Endothelial cell of umbilical vein (primary cell): ENCODE results near the gene GPD2. TPM values are rescaled to one million over a fixed set of nuclear protein-coding genes. Genes with fewer than 3 reads are reported as not detected.

ENCODE experiments used
- BruUV-seq: library from RNA; stranded (reverse); fragments of 400-500 nt; replicated peaks from 2 replicates; lab custom pipeline; 2021; lab: Mats Ljungman, UMichigan
- CTCF ChIA-PET: fragments of 300-600, 350-600 bp; sonication (Branson Sonifier 250); formaldehyde crosslinking; loops from one replicate; lab custom pipeline; 2021; ENCODE audit warnings: antibody characterized with exemption, inconsistent platforms; lab: Charles Lee
- POLR2A ChIA-PET: fragments of 300-600, 350-600 bp; sonication (Branson Sonifier 250); formaldehyde crosslinking; loops from one replicate; lab custom pipeline; 2021; ENCODE audit warnings: antibody characterized with exemption, inconsistent platforms; lab: Charles Lee
- DNase-seq: peaks from one replicate; pipeline ENCODE4 v3.0.0-alpha.2; 2011; ENCODE audit warnings: low read depth, low spot score
- FAIRE-seq: peaks from 2 replicates; lab custom pipeline; 2011; peaks lifted over from hg19 to GRCh38; lab: Jason Lieb, UNC
- H2AFZ ChIP-seq: 2 replicates; pipeline ENCODE4 v1.6.0; 2012; ENCODE audit warnings: low read depth, low read length, control low read depth, inconsistent platforms
- H3K27ac ChIP-seq: 2 replicates; pipeline ENCODE4 v1.5.1; 2011; ENCODE audit warnings: low read depth, mild to moderate bottlenecking, control low read depth, low read length, moderate library complexity; ENCODE audit not compliant: insufficient read depth
- H3K27me3 ChIP-seq, 2 experiments: 2 replicates each; pipeline versions ENCODE4 v1.6.0 to v1.6.1; 2011; ENCODE audit warnings: low read length in 2 of 2, mixed read lengths in 1 of 2; ENCODE audit not compliant: control insufficient read depth in 2 of 2, insufficient read depth in 2 of 2
- H3K36me3 ChIP-seq, 2 experiments: 2 replicates in 1 of 2; 3 replicates in 1 of 2; pipeline ENCODE4 v1.5.1; 2011; ENCODE audit warnings: low read length in 2 of 2, mild to moderate bottlenecking in 1 of 2, moderate library complexity in 1 of 2; ENCODE audit not compliant: control insufficient read depth in 2 of 2, insufficient read depth in 2 of 2; ENCODE audit errors: extremely low read depth in 1 of 2
- H3K4me1 ChIP-seq: 3 replicates; pipeline ENCODE4 v1.5.1; 2011; ENCODE audit warnings: mild to moderate bottlenecking, low read length; ENCODE audit not compliant: control insufficient read depth, insufficient read depth; ENCODE audit errors: extremely low read depth
- H3K4me2 ChIP-seq: 2 replicates; pipeline ENCODE4 v1.6.1; 2011; ENCODE audit warnings: low read length, control low read depth, mixed read lengths; ENCODE audit not compliant: insufficient read depth
- H3K4me3 ChIP-seq, 3 experiments: fragments of 200-600 bp in 1 of 3; sonication (generic), shearing (Covaris generic) in 1 of 3; replicated peaks in 1 of 3; 2 replicates each; pipeline ENCODE4 v1.5.1; 2011 to 2016; ENCODE audit warnings: control low read depth in 3 of 3, low read length in 3 of 3, mild to moderate bottlenecking in 2 of 3, inconsistent platforms in 1 of 3, low read depth in 1 of 3, moderate library complexity in 1 of 3; ENCODE audit not compliant: insufficient read depth in 1 of 3
- H3K79me2 ChIP-seq: 2 replicates; pipeline ENCODE4 v1.6.0; 2012; ENCODE audit warnings: low read length, inconsistent platforms; ENCODE audit not compliant: control insufficient read depth, insufficient read depth
- H3K9ac ChIP-seq: replicated peaks from 2 replicates; pipeline ENCODE3; 2011; ENCODE audit warnings: low read length, control low read depth; ENCODE audit not compliant: insufficient read depth; ENCODE audit errors: extremely low read depth
- H3K9me1 ChIP-seq: replicated peaks from 3 replicates; pipeline ENCODE4 v1.6.0; 2011; ENCODE audit warnings: mild to moderate bottlenecking, low read length; ENCODE audit not compliant: control insufficient read depth, insufficient read depth; ENCODE audit errors: extremely low read depth
- H3K9me3 ChIP-seq: replicated peaks from 2 replicates; pipeline ENCODE4 v1.5.1; 2012; ENCODE audit warnings: low read length, inconsistent platforms; ENCODE audit not compliant: control insufficient read depth, insufficient read depth
- H4K20me1 ChIP-seq: replicated peaks from 2 replicates; pipeline ENCODE3; 2011; ENCODE audit warnings: mild to moderate bottlenecking, low read length; ENCODE audit not compliant: control insufficient read depth, insufficient read depth; ENCODE audit errors: extremely low read depth
- CTCF ChIP-seq, 2 donors: IDR thresholded peaks; 1 replicate in 1 of 2; 2 replicates in 1 of 2; pipeline ENCODE4 v1.5.1; 2011; ENCODE audit warnings: low read length in 2 of 2, mild to moderate bottlenecking in 2 of 2, moderate library complexity in 2 of 2, control low read depth in 1 of 2, inconsistent platforms in 1 of 2, low read depth in 1 of 2; ENCODE audit not compliant: insufficient read depth in 1 of 2; ENCODE audit errors: extremely low read depth in 1 of 2
- EZH2 ChIP-seq: IDR thresholded peaks from 2 replicates; pipeline ENCODE4 v1.6.1; 2012; ENCODE audit warnings: borderline replicate concordance, low read depth, mild to moderate bottlenecking, moderate library complexity, low read length, inconsistent platforms; ENCODE audit not compliant: severe bottlenecking
- FOS ChIP-seq: IDR thresholded peaks from 2 replicates; pipeline ENCODE4 v1.6.1; 2011; ENCODE audit warnings: mild to moderate bottlenecking, low read length, moderate library complexity, borderline replicate concordance; ENCODE audit not compliant: insufficient read depth
- GATA2 ChIP-seq: IDR thresholded peaks from 2 replicates; pipeline ENCODE4 v1.7.0; 2011; ENCODE audit warnings: low read depth, mild to moderate bottlenecking, moderate library complexity, mixed read lengths, low read length; ENCODE audit not compliant: insufficient read length, insufficient read depth
- JUN ChIP-seq: IDR thresholded peaks from 2 replicates; pipeline ENCODE4 v1.6.1; 2011; ENCODE audit warnings: borderline replicate concordance, low read depth; ENCODE audit not compliant: insufficient read length, insufficient read depth
- MAX ChIP-seq: IDR thresholded peaks from 2 replicates; pipeline ENCODE4 v1.6.1; 2011; ENCODE audit not compliant: insufficient read depth, insufficient read length
- MYC ChIP-seq: IDR thresholded peaks from one replicate; pipeline ENCODE4 v1.6.1; 2011; ENCODE audit warnings: mild to moderate bottlenecking, low read depth, low read length
- POLR2A ChIP-seq: IDR thresholded peaks from 2 replicates; pipeline ENCODE4 v1.6.1; 2012; ENCODE audit warnings: low read depth, mild to moderate bottlenecking, control low read depth, low read length
- POLR2AphosphoS5 ChIP-seq: IDR thresholded peaks from 2 replicates; pipeline ENCODE4 v1.6.1; 2012; ENCODE audit warnings: low read depth, mild to moderate bottlenecking, control low read depth, low read length, moderate library complexity; ENCODE audit not compliant: insufficient read depth
- dilution Hi-C: fragments of 300-500 bp; cut with MboI; formaldehyde crosslinking; loops from one replicate; pipeline ENCODE4 v1.15.0; 2019; ENCODE audit warnings: low sequenced_read_pairs; ENCODE audit not compliant: extremely low pct_ligation_motif_present
- intact Hi-C: fragments of 100-400 bp; cut with micrococcal nuclease; formaldehyde crosslinking; loops from one replicate; pipeline ENCODE4 v1.10.0; 2022
- polyA plus RNA-seq, 4 experiments: library from polyadenylated mRNA; depleted of rRNA in 3 of 4; stranded (reverse) in 3 of 4; unstranded in 1 of 4; fragments of >200 nt; gene quantifications; 2 replicates each; pipeline versions ENCODE4 v1.2.1 to v1.2.3, GENCODE V29; 2011 to 2012; ENCODE audit warnings: missing spikeins in 1 of 4
- total RNA-seq: library from RNA; stranded (reverse); gene quantifications from 2 replicates; pipeline ENCODE4 v1.2.3, GENCODE V29; 2021

GPD2 gene
- total and polyA plus RNA-seq, 2 donors (not counting 3 experiments of a cell fraction or from before 2014, with no cell fraction given): 6.6 to 37.0 TPM

GRCh38 chr2:156476021-156476849 is 40.1 kb downstream of the GPD2 start:
- H3K9ac ChIP-seq: no peak overlapping the region
- no peaks in the 10 kb centered on the region for H3K27me3 ChIP-seq
- no peak for FAIRE-seq
- intact Hi-C loops (no loop called here), dilution Hi-C loops (no loop called here)
- ChIA-PET POLR2A (no interaction called here), CTCF (no interaction called here)
- H3K4me1 ChIP-seq: no peaks in the 10 kb centered on the region
- no TSS peak for BruUV-seq
- no peaks in the 10 kb centered on the region for H4K20me1 ChIP-seq
- no peaks in the 10 kb centered on the region for H3K9me1 ChIP-seq
- no peaks in the 10 kb centered on the region for H3K9me3 ChIP-seq
- no peak overlapping the region for H2AFZ ChIP-seq
- no peak for DNase-seq
- peaks cover 0 to 2% of the 10 kb centered on the region in 2 experiments for H3K36me3 ChIP-seq
- peaks cover 1% of the 10 kb centered on the region for H3K79me2 ChIP-seq
- no peak overlapping the region for H3K4me3 ChIP-seq
- H3K4me2 ChIP-seq: no peak overlapping the region
- no peak overlapping the region for H3K27ac ChIP-seq
- TF ChIP-seq CTCF (IDR thresholded peaks at IDR 0.05; ENCODE audit: extremely low read depth in 1 of 2, insufficient read depth in 1 of 2, low read depth in 1 of 2, low read length in 2 of 2) (no peak), MYC (no peak), EZH2 (no peak), GATA2 (no peak), JUN (no peak), MAX (no peak), FOS (no peak), POLR2AphosphoS5 (no peak), POLR2A (no peak)
